Thoracic aorta (tissue), 2 donors: ENCODE results near the gene TMEM209. TPM values are rescaled to one million over a fixed set of nuclear protein-coding genes. Genes with fewer than 3 reads are reported as not detected.

ENCODE experiments used
- ATAC-seq: fragments of 150-250 bp; one replicate; pipeline ENCODE4 v1.8.0; 2017; ENCODE audit warnings: low read depth; ENCODE audit not compliant: insufficient number of reproducible peaks, low FRiP score
- DNase-seq: peaks from one replicate; pipeline ENCODE4 v3.0.0-alpha.2; 2020; ENCODE audit warnings: low spot score
- H3K27ac ChIP-seq, 2 donors: fragments of 200-600 bp; sonication (generic); 1 replicate in 1 of 2; 2 replicates in 1 of 2; pipeline ENCODE4 v1.5.1; 2016; ENCODE audit warnings: mild to moderate bottlenecking in 2 of 2, moderate library complexity in 2 of 2
- H3K27me3 ChIP-seq: fragments of 200-600 bp; sonication (generic); replicated peaks from 2 replicates; pipeline ENCODE4 v1.6.0; 2016; ENCODE audit warnings: mild to moderate bottlenecking; ENCODE audit not compliant: insufficient read depth
- H3K36me3 ChIP-seq: fragments of 200-600 bp; sonication (generic); one replicate; pipeline ENCODE4 v1.5.1; 2016
- H3K4me1 ChIP-seq, 2 donors: fragments of 200-600 bp; sonication (generic); 1 replicate in 1 of 2; 2 replicates in 1 of 2; pipeline versions ENCODE4 v1.5.1 to v1.6.0; 2016; ENCODE audit warnings: low read depth in 2 of 2, mild to moderate bottlenecking in 1 of 2; ENCODE audit not compliant: control insufficient read depth in 1 of 2
- H3K4me3 ChIP-seq: fragments of 200-600 bp; sonication (generic); 2 replicates; pipeline ENCODE4 v1.5.1; 2016; ENCODE audit warnings: mild to moderate bottlenecking
- H3K9me3 ChIP-seq: fragments of 200-600 bp; sonication (generic); 2 replicates; pipeline ENCODE4 v1.5.1; 2016
- total RNA-seq, 2 donors: library from RNA; depleted of rRNA; stranded (reverse); fragments of >200 nt; gene quantifications; one replicate each; pipeline versions ENCODE4 v1.1.0 to v1.2.3, GENCODE V29; 2016
- TF ChIP-seq, protein P1 (sequence below): fragments of 200-600 bp; sonication (generic); IDR thresholded peaks from one replicate; pipeline ENCODE4 v1.5.1; 2019; ENCODE audit warnings: antibody characterized with exemption

Gene TMEM209
- total RNA-seq, 2 donors from 2014 or later = 8.7 to 9.9 TPM

DNA sequence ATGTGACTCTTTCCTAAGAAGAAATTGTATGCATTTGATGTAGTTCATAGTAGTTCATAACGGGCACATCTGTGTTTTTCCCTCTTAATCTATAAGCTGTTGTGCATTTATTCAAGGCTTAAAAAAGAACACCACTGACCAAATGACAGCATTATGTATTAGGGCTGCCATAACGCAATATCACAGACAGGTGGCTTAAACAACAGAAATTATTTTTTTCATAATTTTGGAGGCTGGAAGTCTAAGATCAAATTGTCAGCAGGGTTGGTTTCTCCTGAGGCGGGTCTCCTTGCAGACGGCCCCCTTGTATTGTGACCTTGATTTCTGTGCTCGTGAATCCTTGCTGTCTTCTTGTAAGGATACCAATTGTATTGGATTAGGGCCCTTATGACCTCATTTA lies 1.8 kb upstream of the TMEM209 start:
- no peak for DNase-seq
- Histone ChIP-seq H3K36me3 (no peaks in the 10 kb centered on the region), H3K9me3 (no peaks in the 10 kb centered on the region), H3K4me3 (no peak overlapping the region), H3K27me3 (no peaks in the 10 kb centered on the region), H3K4me1 (peaks cover 0 to 9% of the 10 kb centered on the region in 2 donors), H3K27ac (no peak overlapping the region)
- no peak for ATAC-seq
- TF ChIP-seq, protein P1, sequence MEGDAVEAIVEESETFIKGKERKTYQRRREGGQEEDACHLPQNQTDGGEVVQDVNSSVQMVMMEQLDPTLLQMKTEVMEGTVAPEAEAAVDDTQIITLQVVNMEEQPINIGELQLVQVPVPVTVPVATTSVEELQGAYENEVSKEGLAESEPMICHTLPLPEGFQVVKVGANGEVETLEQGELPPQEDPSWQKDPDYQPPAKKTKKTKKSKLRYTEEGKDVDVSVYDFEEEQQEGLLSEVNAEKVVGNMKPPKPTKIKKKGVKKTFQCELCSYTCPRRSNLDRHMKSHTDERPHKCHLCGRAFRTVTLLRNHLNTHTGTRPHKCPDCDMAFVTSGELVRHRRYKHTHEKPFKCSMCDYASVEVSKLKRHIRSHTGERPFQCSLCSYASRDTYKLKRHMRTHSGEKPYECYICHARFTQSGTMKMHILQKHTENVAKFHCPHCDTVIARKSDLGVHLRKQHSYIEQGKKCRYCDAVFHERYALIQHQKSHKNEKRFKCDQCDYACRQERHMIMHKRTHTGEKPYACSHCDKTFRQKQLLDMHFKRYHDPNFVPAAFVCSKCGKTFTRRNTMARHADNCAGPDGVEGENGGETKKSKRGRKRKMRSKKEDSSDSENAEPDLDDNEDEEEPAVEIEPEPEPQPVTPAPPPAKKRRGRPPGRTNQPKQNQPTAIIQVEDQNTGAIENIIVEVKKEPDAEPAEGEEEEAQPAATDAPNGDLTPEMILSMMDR = no peak

DNA sequence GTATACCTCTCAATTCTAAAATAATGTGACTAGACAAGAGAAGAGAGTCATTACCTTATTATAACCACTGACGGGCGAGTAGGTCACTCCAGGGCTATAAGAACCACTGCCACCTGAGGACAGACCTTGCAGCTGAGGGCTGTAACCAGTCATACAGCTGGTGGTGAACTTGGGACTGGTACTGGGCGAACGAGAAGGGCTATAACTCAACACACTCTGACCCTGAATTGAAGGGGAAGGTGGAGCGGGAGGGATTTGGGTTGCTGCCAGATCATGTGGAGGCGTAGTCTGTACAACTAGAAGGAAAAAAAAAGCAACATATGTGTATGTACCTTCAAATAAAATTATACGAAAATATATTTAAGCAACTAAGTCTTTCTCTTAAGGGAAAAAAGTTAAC lies 3.4 kb downstream of the TMEM209 start:
- H3K36me3 ChIP-seq = peaks cover 12% of the 10 kb centered on the region
- H3K4me1 ChIP-seq = peaks cover 0 to 9% of the 10 kb centered on the region in 2 donors
- H3K4me3 ChIP-seq = no peak overlapping the region
- no peaks in the 10 kb centered on the region for H3K27me3 ChIP-seq
- DNase-seq = no peak
- H3K27ac ChIP-seq = no peak overlapping the region
- TF ChIP-seq, protein P1 = no peak
- no peak for ATAC-seq
- no peaks in the 10 kb centered on the region for H3K9me3 ChIP-seq

DNA sequence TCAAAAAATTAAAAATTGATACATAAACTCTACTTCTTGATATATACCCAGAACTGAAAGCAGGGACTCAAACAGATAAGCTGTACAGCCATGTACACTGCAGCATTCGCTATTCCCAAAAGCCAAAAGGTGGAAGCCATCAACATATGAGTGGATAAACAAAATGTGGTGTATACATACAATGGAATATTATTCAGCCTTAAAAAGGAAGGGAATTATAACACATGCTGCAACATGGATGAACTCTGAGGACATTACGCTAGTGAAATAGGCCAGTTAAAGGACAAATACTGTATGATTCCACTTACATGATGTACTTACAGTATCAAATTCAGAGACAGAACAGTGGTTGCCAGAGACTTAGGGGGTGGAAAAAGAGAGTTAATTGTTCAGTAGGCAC lies 8.1 kb downstream of the TMEM209 start:
- ATAC-seq = no peak
- H3K9me3 ChIP-seq = no peaks in the 10 kb centered on the region
- H3K4me3 ChIP-seq = no peak overlapping the region
- no peak for DNase-seq
- TF ChIP-seq, protein P1 = no peak
- H3K4me1 ChIP-seq = no peaks in the 10 kb centered on the region
- no peaks in the 10 kb centered on the region for H3K27me3 ChIP-seq
- H3K27ac ChIP-seq = no peak overlapping the region
- H3K36me3 ChIP-seq = peaks cover 15% of the 10 kb centered on the region

DNA sequence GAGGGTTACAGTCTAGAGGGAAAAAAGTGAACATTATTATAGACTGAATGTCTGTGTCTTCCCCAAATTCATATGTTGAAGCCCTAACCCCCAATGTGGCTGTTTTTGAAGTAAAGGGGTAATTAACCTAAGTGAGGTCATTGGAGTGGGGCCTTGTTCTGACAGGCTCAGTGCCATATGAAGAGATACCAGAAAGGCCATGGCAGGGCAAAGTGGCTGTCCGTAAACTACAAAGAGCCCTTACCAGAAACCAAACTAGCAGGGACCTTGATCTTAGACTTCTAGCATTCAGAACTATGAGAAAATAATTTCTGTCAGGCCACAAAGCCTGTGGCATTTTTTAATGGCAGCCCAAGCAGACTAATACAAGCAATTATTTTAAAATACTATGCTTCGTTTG lies 8.7 kb downstream of the TMEM209 start:
- H3K36me3 ChIP-seq = peaks cover 11% of the 10 kb centered on the region

DNA sequence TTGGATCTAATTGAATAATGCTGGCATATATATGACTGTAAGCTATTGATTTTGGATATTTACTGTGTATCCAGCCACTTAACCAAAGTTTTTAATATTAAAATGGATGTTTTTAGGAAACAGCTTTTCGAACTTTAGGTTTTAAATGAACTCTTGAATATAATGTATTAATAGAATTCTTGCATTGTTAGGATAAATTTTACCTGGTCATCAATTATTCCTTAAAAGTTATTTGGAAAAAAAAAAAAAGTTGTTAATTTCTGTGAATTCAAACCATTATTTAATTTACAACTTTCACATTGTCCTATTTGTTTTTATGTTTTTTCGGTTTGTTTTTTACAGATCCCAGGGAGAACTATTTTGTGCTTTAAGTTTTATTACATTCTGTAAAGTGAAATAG lies 9.8 kb downstream of the TMEM209 start:
- DNase-seq (no peak), ATAC-seq (no peak)
- no peaks in the 10 kb centered on the region for H3K9me3 ChIP-seq
- H3K27ac ChIP-seq = no peak overlapping the region
- H3K27me3 ChIP-seq = no peaks in the 10 kb centered on the region
- no peaks in the 10 kb centered on the region for H3K4me1 ChIP-seq
- TF ChIP-seq, protein P1 = no peak
- H3K4me3 ChIP-seq = no peak overlapping the region
- H3K36me3 ChIP-seq = peaks cover 9% of the 10 kb centered on the region

More for the DNA sequence above, 8.7 kb downstream of the TMEM209 start:
- H3K9me3 ChIP-seq = no peaks in the 10 kb centered on the region
- no peaks in the 10 kb centered on the region for H3K4me1 ChIP-seq
- H3K4me3 ChIP-seq = no peak overlapping the region
- no peak for DNase-seq
- no peak overlapping the region for H3K27ac ChIP-seq
- ATAC-seq = no peak
- TF ChIP-seq, protein P1 = no peak
- H3K27me3 ChIP-seq = no peaks in the 10 kb centered on the region
